B cell (primary cell): ENCODE results near the gene PIGC.

Experiments
- EZH2 ChIP-seq: IDR thresholded peaks from 2 replicates; pipeline ENCODE4 v1.6.1; 2012; ENCODE audit warnings: borderline replicate concordance, low read depth, mild to moderate bottlenecking, moderate library complexity, low read length; ENCODE audit not compliant: insufficient read depth, poor library complexity, severe bottlenecking
- TF ChIP-seq, protein P1 (sequence below): fragments of 200-600 bp; IDR thresholded peaks from one replicate; pipeline ENCODE4 v1.8.0; 2022; ENCODE audit warnings: antibody characterized with exemption, mild to moderate bottlenecking

GRCh38 chr1:172442404-172442803, 1.5 kb downstream of the PIGC start:
- TF ChIP-seq, protein P1, sequence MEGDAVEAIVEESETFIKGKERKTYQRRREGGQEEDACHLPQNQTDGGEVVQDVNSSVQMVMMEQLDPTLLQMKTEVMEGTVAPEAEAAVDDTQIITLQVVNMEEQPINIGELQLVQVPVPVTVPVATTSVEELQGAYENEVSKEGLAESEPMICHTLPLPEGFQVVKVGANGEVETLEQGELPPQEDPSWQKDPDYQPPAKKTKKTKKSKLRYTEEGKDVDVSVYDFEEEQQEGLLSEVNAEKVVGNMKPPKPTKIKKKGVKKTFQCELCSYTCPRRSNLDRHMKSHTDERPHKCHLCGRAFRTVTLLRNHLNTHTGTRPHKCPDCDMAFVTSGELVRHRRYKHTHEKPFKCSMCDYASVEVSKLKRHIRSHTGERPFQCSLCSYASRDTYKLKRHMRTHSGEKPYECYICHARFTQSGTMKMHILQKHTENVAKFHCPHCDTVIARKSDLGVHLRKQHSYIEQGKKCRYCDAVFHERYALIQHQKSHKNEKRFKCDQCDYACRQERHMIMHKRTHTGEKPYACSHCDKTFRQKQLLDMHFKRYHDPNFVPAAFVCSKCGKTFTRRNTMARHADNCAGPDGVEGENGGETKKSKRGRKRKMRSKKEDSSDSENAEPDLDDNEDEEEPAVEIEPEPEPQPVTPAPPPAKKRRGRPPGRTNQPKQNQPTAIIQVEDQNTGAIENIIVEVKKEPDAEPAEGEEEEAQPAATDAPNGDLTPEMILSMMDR, result no peak
- TF ChIP-seq EZH2, result no peak
